ENCODE results near the gene PDE11A.

PDE11A gene

DNA sequence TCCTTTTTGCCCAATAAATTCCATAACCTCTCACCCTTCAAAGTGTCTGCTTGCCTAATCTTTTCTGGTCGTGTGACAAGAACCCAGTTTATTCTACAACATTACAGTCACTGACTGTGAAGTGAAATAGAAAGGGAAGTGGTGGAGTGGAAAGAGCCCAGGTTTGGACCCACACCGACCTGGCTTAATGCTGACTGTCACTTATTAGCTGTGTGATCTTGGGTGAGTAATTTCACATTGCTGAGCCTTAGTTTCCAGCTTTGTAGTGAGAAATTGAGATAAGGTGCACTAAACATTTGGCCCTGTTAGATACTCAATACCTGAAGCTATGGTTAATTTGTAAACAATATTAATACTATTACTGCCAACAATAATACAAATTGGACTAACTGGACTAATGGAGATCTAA is 388.9 kb downstream of the PDE11A start:
- FAIRE-seq = no peak

DNA sequence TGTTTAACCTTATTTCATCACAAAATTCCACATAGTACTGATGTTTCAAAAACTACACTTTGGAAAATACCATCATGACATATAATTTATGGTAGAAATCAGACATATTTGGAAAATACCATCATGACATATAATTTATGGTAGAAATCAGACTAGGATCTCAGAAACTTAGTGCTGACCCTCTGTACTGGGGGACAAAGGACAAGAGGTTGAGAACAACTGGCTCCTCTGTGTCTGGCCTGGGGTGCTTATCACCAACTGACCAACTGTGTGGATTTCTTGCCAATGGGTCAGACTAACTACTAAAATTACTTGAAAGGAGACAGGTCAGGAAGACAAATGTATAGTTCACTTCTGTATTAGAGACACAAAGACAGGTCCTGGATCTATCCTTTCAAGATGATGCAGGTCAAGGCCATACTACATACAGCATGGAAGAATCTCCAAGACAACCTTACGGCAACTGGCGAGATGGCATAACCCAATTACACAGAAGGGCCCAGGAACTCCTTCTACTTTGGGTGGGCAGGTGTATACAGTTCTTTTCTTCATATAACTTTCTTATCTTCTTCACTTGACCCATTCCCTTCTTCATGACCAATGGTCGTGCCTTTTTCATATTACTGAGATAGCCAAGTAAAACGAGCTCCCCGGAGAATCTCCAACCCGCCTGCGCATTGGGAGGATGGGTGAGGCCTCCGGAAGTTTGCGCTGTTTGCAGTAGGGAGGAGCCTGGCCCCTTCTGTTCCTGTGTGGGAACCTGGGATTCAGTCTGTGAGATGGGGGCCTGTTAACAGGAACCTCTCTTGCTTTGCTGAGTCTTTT is 389.5 kb downstream of the PDE11A start:
- FAIRE-seq = no peak

DNA sequence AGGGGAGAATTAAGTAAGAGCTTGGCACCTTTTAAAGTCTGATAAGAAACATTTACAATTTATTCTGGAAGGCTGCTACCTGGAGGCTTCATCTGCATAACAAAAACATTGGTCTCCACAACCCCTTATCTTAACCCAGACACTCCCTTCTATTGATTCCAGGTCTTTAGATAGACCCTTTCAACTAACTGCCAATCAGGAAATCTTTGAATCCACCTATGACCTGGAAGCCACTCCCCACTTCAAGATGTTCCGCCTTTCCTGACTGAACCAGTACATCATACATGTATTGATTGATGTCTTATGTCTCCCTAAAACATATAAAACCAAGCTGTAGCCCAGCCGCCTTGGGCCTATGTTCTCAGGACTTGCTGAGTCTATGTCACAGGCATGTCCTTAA is 390.6 kb downstream of the PDE11A start:
- FAIRE-seq = no peak

DNA sequence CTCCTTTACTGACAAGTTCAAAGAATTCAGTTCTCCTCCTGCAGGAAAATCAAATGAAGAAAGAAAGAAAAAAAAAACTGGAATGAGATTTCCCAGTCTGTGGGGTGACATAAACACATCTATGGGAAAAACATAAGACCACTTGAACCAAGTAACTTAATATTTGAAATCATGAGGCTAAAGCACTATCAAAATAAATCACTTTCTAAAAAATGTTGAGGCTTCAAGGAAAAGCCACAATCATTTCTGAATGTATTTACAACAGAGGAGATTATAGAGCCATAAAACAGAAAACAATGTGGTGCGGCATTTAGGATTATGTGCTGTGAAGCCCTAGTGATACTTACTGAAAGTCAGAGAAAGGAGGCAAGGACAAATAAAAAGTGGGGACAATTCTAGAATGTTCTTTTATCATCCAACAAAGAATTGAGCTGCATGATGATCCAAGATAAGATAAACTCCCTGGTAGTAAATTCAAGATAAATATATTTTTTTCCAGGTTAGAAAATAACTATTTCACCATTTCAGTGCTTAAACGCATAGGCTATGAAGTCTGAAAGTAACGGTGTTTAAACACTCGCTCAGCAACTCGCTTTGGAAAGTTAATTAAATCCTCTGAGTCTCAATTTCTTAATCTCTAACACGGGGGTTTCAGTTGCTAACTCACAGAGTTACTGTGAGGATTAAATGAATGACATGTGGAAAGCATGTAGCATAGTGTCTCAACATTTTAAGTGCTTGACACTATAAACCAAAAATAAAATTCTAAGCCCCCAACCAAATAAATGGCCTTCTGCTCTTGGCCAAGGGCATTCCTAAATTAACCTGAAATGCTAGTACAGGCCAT is 391.5 kb downstream of the PDE11A start:
- FAIRE-seq = no peak

DNA sequence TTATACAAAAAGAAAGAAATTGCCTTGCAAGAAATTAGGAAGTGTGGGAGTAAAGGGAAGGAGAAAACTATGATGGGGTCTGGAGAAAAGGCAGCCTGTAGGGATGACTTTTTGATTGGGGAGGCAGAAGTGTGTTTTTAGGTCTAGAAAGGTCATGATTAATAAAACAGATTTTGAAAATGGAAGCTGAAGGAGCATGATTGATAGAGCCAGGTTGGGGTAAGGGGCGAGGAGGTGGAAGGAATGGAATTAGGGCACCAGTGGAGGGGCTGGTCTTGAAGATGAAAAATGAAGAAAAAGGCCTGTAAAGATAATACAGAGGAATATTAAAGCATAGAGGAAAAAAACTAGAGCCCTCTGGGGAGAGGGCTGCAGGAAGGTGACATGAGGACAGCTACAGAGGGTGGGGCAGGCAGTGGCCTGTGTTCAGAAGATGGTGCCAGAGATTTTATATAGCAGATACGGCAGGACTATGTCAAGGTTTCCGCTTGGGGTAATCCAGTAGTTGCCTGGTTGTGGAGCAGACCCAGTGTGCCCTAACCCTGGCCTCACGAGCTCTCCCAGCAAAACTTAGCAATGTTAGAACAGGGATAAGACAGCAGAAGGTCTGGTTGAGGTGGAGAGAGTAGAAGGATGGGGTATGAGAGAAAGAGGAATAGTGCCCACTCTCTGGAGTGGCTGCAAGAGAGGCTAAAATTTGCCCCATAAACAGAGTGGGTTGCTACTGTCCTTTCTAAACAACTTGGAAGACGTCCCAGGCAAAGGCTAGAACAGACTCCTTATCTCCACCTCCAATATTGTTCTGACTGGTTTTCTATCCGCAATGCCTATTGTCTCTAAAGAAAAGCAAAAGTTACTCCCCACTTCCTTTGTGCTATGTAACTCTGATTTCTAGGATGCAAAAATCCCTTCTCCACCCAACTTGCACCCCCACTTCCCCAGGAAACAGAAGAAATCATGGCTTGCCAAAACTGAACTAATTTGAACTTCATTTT is 392.7 kb downstream of the PDE11A start:
- no peak for FAIRE-seq

DNA sequence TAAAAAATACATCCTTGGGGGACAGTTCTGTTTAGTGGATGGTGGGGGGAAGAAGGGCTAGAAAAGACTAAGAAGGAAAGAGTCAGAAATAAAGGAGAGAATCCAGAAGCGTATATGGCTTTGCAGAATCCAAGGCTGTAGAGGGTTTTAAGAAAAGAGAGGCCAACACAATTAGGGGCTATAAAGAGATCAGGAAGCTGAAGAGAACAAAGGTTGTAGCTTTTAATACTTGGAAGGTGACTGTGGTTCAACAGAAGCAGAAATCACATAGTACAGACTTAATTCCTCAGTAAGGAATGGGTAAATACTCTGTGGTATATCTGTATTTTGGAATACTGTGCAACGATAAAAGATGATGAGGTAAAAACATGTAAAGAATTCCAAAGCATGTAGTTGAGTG is 393.6 kb downstream of the PDE11A start:
- FAIRE-seq = no peak

DNA sequence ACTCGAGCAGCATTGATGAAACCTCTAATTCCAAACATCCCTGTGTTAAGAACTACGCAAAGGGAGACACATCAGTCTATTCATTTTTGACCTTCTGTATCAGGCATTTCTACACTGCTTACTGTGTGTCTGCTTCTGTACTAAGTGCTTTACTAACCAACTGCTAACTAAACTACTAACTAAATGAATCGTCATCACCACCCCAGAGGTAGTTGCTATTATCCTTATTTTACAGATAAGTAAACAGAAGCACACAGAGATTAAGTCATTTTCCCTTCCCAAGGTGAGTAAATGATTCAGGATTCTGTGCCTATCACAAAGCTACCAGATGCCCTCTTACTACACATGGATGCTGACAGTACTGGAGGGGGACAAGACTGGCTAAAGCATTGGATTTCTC is 395.9 kb downstream of the PDE11A start:
- no peak for FAIRE-seq

DNA sequence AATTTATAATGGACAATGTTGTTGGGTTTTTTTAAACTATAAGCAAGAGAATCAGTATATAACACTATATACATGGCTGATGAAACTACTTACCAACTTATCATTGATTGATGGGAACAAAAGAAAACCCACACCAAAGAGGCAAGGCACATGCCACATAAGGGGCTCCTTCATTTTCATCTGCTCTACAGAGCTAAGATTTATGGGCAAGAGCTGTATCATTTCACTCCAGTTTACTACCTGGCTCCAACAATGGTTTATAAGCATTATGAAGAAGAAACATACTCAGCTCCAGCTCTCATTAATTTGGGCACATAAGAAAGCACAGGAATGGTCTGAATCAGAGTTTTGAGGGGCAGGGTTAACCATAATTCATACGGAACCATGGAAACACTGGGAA is 396.8 kb downstream of the PDE11A start:
- FAIRE-seq = no peak

DNA sequence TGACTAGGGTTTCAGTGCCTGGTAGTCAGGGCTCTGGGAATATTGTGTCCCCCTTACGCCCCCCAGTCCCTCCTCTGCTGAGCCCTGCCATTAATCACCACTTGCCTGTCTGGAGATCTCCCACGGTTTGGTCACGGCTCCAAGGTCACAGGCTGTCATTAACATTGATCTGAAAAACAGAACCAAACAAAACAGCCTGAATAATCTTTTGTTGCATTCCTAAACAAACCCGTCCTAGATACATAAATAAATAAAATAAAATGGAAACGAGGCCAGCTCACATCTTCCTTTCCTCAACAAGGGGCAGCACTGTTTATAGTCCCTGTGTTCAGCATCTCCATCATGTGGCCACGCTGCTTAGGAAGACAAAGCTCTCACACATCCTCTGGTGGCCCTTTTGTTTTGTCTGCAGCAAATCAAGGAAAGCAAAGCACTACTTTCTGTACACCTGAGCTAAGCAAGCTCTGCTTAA is 397.2 kb downstream of the PDE11A start:
- FAIRE-seq = no peak

DNA sequence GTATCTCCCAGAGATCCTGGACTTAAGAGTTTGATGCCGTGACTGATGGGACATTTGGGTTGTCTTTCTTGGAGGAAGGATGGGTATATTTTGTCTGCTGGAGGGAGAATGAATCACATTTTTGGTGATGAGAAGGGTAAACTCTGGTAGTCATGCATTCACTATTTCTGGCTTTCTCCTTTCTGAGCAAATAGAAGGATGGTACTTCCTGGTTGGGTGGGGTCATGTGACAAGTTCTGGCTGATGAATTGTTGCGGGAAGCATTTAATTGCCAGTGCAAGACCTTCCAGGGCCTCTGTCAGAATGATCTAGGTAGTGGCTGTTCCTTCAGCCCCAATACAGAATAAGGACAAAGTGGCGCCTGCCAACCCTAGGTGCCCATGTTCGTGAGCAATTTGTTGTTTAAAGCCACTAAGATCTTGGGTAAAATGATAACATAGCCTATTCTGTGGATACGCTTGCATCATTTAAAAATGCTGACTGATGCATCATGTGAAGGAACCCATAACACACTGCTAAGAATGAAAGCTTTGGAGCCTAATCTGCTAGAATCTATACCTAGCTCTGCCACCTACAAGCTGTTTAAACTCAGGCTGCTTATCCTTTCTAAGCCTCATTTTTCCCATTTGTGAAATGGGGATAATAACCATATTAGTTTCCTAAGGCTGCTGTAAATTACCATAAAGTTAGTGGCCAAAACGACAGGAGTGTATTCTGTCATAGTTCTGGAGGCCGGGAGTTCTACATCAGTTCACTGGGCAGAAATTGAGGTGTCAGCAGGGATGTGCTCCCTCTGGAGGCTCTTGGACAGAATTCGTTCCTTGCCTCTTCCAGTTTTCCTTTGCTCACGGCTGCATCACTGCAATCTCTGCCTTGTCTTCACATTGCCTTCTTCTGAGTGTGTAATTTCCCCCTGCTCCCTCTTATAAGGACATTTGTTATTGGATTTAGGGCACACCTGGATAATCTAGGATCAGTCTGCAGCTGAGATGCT is 398.7 kb downstream of the PDE11A start:
- FAIRE-seq = no peak

DNA sequence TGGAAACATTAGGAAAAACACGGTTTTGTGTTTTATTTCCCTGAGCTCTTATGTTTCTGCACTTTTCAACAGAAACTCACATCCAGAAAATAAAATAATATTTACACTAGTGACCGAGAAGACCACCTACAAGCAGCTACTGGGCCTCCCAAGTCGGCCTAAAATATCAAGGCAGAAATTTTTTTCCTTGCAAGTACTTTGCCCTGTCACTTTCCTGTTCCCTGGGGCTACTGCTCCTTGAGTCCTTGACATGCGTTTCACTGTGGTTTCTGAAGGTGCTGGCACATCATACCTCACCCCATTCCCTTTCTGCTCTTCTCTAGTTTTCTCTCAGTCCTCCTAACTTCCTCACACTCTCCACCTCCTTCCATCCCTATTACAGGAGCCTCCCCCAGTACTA is 400.9 kb downstream of the PDE11A start:
- no peak for FAIRE-seq

DNA sequence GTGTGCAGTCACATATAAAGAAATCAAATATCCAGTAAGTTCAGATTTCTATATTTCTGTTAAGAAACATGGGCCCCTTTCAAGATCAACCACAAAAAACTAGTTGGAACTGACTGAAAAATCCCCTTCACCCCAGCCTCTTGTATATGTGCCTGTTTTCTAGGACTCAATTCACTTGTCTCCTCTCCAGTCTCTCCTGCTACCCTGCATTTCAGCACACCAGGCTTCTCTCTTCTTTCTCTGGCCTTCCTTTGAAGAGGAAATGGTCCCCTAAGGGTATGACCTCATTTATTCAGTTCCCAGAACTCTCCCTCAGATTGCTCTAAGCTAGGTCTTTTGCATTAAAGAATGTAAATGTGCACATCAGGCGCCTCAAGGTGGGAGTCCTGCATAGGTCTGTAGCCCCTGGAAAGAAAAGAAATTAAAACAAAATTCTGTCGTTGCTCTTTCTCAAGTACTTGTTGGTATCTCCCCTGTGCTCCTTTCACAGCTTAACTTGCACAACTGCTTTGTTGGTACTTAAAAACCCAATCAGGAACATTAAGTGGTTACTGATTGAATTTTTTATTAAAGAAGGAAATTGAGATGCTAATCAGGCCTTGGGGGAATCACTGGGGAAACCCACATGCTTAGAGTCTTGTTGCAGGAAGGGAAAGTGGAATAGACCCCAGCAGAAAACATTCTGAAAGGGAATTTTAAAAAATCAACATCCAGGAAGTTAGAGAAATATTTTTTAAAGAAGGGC is 401.6 kb downstream of the PDE11A start:
- no peak for FAIRE-seq

DNA sequence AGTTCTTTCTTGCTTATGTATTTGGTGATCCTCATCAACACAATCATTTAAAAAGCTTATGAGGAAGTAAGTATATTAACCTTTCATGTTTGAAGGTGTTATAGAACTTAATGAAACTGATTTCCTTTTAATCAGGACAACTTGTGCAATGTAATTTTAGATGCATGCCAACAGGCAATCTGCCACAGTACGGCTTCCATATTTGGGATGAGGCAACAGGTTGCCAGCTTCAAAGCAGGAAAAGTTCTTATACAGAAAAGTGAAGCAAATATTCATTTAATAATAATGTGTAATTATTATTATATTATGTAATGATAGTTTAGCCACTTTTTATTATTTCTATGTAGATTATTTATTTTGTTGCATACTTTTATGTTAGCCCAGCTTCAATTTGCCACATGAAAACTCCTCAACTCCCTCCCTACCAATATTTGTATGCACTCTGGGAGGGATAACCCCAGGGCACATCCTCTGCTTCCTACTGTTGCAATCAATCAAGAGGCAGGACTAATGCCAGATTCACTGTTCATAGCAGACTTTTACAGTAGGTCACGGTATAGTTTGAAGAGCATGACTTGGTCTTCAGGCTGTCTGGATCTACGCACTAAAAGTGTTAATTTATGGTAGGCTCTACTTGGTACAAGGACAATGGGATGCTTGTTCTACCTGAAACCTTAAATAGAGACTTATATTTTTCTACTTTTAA is 402.8 kb downstream of the PDE11A start:
- no peak for FAIRE-seq

DNA sequence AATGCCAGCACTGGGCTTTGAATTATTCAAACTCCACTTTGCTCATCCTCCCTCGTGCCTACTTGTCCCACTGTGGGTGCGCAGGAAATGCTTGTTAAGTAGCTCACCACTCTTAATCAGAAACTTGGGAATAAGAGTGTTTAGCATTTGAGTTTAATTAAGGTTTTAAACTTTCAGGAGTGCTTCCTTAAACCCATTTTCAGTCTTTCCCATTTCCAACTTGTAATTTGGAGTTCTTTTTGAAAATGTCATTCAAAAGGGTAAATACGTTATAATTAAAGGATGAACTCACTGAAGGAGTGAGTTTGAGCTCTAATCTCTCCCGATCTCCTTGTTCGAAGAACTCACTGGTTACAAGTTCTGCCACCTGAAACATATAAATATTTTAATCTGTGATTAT is 403.4 kb downstream of the PDE11A start:
- FAIRE-seq = no peak

DNA sequence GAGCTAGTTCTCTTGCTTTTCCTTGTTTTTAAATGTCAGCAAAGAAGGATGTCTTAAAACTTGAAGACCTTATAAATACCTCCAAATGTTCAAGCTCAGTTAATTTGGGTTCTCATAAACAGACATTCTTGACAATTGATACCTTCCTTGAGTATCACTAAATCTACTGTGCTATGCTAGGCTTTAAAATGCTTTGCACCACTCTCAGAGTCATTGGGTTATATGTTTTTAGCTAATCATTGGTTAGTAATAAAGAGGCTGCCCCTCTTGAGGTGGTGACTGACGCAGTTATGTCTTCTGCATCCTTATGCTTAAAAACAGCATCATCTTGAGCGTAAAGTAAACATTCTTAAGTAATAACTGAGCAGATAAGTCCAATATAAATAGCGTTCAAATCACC is 404.0 kb downstream of the PDE11A start:
- no peak for FAIRE-seq

DNA sequence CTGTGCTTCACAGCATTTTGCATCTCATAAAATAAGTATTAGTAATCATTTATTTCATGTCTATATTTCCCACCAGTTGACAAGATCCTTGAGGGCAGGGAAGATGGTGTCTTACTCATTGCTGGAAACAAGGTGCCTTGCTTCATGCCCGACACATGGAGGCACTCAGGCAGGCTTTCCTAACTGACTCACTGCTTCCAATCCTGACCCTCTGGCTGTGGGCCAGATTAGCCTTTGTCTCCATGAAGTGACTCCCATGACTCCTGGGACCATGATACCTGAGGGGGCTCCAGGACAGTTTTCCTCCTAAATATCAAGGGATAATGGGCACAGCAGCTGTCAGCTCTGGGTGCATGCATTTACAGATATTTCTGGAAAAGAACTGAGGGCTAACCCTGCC is 405.0 kb downstream of the PDE11A start:
- no peak for FAIRE-seq

DNA sequence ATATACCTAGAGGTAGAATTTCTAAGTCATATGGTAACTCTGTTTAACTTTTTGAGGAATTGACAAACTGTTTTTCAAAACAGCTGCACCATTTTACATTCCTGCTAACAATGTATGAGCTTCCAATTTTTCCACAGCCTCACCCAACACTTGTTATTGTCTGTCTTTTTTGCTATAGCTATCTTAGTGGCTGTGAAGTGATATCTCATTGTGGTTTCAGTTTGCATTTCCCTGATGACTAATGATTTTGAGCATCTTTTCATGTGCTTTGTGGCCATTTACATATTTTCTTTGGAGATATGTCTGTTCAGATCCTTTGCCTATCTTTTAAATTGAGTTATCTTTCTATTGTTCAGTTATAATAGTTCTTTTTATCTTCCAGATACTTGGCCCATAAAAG is 406.2 kb downstream of the PDE11A start:
- FAIRE-seq = no peak

DNA sequence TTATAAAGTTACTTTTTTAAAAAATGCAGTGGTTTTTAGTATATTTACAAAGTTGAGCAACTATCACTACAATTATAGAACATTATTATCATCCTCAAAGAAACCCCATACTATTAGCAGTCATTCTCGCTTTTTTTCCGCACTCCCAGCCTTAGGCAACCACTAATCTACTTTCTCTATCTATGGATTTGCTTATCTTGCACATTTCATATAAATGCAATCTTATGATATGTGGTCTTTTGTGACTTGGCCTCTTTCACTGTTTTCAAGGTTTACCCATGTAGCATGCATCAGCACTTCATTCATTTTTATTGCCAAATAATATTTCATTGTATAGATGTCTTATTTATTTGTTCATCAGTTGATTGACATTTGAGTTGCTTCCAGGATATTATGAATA is 406.6 kb downstream of the PDE11A start:
- FAIRE-seq = no peak

DNA sequence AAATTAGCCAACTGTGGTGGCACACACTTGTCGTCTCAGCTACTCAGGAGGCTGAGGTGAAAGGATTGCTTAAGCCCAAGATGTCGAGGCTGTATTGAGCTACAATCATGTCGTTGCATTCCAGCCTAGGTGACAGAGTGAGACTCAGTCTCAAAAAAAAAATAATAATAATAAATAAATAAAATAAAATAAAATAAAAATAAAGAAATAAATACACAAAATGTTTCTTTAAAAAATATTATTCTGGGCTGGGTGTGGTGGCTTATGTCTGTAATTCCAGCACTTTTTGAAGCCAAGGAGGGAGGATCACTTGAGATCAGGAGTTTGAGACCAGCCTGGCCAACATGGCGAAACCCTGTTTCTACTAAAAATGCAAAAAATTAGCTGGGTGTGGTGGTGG is 407.2 kb downstream of the PDE11A start:
- no peak for FAIRE-seq

DNA sequence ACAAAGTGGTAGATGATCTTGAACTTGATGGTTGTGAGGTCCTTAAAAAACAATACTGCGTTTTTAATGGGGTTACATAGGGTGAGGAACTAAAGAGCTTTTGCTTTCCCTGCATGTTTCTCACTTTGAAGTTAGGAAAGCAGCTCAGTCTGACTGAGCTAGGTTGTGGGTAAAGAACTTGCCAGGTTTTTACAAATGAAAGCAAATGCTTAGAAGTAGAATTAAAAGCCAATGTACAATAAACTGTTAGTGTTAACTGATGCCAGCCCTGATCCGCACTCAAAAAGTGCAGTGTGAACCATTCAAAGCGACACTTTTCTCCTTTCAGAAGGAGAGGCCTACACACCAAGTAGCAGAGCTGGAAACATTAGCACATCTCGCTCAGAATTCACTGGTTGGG is 409.7 kb downstream of the PDE11A start:
- FAIRE-seq = no peak

Data from colon (tissue), 2 donors.